ENCODE measurements around the gene ONECUT2.

DNA sequence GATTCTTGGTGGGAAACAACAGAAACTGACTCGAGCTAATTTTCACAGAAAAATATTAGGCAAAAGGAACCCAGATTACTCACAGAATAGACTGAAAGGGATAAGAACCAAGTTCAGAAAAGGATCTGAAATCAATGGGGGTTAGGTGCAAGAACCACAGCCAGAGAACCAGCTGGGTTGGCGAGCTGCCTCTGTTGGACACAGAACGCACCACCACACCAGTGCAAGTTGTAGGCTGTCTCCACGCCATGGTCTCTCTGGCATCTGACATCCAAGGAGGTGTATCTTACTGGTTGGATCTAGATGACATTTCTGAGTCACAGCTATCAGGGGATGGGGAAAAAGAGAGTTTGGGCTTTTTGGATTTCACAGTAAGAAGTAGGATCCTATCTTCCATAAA, 18.6 kb upstream of the ONECUT2 start:
- TF ChIP-seq, protein P1, sequence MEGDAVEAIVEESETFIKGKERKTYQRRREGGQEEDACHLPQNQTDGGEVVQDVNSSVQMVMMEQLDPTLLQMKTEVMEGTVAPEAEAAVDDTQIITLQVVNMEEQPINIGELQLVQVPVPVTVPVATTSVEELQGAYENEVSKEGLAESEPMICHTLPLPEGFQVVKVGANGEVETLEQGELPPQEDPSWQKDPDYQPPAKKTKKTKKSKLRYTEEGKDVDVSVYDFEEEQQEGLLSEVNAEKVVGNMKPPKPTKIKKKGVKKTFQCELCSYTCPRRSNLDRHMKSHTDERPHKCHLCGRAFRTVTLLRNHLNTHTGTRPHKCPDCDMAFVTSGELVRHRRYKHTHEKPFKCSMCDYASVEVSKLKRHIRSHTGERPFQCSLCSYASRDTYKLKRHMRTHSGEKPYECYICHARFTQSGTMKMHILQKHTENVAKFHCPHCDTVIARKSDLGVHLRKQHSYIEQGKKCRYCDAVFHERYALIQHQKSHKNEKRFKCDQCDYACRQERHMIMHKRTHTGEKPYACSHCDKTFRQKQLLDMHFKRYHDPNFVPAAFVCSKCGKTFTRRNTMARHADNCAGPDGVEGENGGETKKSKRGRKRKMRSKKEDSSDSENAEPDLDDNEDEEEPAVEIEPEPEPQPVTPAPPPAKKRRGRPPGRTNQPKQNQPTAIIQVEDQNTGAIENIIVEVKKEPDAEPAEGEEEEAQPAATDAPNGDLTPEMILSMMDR (IDR thresholded peaks at IDR 0.05 in 2 of 3, conservative IDR thresholded peaks at IDR 0.05 in 1 of 3; ENCODE audit: borderline replicate concordance in 1 of 3, insufficient read depth in 1 of 3, low read depth in 2 of 3, low read length in 2 of 3) = no peak
- TF ChIP-seq, protein P2, sequence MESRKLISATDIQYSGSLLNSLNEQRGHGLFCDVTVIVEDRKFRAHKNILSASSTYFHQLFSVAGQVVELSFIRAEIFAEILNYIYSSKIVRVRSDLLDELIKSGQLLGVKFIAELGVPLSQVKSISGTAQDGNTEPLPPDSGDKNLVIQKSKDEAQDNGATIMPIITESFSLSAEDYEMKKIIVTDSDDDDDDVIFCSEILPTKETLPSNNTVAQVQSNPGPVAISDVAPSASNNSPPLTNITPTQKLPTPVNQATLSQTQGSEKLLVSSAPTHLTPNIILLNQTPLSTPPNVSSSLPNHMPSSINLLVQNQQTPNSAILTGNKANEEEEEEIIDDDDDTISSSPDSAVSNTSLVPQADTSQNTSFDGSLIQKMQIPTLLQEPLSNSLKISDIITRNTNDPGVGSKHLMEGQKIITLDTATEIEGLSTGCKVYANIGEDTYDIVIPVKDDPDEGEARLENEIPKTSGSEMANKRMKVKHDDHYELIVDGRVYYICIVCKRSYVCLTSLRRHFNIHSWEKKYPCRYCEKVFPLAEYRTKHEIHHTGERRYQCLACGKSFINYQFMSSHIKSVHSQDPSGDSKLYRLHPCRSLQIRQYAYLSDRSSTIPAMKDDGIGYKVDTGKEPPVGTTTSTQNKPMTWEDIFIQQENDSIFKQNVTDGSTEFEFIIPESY (IDR thresholded peaks at IDR 0.05; ENCODE audit: extremely low read depth, insufficient replicate concordance, low read length) = no peak
- TF ChIP-seq YY1 (IDR thresholded peaks at IDR 0.05; ENCODE audit: extremely low read depth, insufficient replicate concordance, low read depth, low read length) (no peak), POLR2A (IDR thresholded peaks at IDR 0.05; ENCODE audit: borderline replicate concordance, extremely low read depth, insufficient read depth, insufficient read length) (no peak), POLR2AphosphoS5 (IDR thresholded peaks at IDR 0.05; ENCODE audit: low read depth, low read length) (no peak), ZNF274 (IDR thresholded peaks at IDR 0.05; ENCODE audit: low read depth, low read length) (no peak), RAD21 (IDR thresholded peaks at IDR 0.05; ENCODE audit: low read depth) (no peak), EZH2 (IDR thresholded peaks at IDR 0.05) (no peak), CEBPB (IDR thresholded peaks at IDR 0.05; ENCODE audit: low read depth) (no peak), EZH2phosphoT487 (IDR thresholded peaks at IDR 0.05; ENCODE audit: borderline replicate concordance) (no peak), TCF7L2 (IDR thresholded peaks at IDR 0.05; ENCODE audit: borderline replicate concordance, extremely low read depth, insufficient read depth, insufficient read length) (no peak), SP1 (IDR thresholded peaks at IDR 0.05; ENCODE audit: low read depth) (no peak)
- TF ChIP-seq, protein P3, sequence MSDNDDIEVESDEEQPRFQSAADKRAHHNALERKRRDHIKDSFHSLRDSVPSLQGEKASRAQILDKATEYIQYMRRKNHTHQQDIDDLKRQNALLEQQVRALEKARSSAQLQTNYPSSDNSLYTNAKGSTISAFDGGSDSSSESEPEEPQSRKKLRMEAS (IDR thresholded peaks at IDR 0.05) = no peak
- TF ChIP-seq, protein P4, sequence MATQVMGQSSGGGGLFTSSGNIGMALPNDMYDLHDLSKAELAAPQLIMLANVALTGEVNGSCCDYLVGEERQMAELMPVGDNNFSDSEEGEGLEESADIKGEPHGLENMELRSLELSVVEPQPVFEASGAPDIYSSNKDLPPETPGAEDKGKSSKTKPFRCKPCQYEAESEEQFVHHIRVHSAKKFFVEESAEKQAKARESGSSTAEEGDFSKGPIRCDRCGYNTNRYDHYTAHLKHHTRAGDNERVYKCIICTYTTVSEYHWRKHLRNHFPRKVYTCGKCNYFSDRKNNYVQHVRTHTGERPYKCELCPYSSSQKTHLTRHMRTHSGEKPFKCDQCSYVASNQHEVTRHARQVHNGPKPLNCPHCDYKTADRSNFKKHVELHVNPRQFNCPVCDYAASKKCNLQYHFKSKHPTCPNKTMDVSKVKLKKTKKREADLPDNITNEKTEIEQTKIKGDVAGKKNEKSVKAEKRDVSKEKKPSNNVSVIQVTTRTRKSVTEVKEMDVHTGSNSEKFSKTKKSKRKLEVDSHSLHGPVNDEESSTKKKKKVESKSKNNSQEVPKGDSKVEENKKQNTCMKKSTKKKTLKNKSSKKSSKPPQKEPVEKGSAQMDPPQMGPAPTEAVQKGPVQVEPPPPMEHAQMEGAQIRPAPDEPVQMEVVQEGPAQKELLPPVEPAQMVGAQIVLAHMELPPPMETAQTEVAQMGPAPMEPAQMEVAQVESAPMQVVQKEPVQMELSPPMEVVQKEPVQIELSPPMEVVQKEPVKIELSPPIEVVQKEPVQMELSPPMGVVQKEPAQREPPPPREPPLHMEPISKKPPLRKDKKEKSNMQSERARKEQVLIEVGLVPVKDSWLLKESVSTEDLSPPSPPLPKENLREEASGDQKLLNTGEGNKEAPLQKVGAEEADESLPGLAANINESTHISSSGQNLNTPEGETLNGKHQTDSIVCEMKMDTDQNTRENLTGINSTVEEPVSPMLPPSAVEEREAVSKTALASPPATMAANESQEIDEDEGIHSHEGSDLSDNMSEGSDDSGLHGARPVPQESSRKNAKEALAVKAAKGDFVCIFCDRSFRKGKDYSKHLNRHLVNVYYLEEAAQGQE (IDR thresholded peaks at IDR 0.05; ENCODE audit: low read depth) = no peak

Measured in HCT116 (cell line).